ENCODE results near the gene RBM17.

Gene RBM17

DNA sequence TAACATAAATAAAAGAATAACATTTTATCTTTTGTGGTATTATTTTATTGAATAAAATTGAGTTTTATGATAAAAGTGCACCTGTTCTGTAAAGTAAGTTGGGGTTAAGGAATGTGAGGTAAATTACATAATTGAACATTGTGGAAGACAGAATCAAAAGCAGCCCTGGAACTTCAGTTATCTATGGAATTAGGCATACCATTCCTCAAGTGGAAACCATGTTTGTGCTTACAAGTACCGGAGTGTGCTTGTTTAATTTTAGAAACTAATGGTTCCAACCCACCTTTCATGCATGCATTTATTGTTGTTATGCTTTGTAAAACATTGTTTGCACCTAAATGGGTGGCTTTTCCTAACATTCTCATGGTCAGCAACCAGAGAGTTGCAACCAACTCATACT is 28.0 kb downstream of the RBM17 start:
- no peak overlapping the region for H3K4me3 ChIP-seq (ENCODE audit: low read depth, low read length)
- in situ Hi-C loops (cut with HindIII; ENCODE audit: low sequenced_read_pairs): no loop called here
- no peak for DNase-seq (ENCODE audit: low read depth, low spot score)
- TF ChIP-seq, protein P1, sequence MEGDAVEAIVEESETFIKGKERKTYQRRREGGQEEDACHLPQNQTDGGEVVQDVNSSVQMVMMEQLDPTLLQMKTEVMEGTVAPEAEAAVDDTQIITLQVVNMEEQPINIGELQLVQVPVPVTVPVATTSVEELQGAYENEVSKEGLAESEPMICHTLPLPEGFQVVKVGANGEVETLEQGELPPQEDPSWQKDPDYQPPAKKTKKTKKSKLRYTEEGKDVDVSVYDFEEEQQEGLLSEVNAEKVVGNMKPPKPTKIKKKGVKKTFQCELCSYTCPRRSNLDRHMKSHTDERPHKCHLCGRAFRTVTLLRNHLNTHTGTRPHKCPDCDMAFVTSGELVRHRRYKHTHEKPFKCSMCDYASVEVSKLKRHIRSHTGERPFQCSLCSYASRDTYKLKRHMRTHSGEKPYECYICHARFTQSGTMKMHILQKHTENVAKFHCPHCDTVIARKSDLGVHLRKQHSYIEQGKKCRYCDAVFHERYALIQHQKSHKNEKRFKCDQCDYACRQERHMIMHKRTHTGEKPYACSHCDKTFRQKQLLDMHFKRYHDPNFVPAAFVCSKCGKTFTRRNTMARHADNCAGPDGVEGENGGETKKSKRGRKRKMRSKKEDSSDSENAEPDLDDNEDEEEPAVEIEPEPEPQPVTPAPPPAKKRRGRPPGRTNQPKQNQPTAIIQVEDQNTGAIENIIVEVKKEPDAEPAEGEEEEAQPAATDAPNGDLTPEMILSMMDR (IDR thresholded peaks at IDR 0.05; ENCODE audit: low read depth, low read length): no peak

DNA sequence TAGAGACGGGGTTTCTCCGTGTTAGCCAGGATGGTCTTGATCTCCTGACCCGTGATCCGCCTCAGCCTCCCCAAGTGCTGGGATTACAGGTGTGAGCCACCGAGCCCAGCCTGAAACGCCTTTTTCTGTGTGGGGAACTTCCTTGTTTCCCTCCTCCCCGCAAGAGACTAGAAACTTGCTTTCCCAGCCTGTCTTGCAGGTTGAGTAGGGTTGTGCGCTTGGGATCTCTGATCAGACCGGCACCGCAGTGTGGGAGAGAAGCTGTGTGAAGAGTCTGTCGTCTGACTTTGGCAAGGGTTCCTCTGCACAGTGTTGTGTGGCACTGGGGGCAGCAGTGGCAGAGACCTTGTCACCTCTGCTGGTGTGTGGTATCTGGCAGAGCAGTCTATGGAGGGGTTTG is 28.9 kb downstream of the RBM17 start:
- TF ChIP-seq, protein P1 (IDR thresholded peaks at IDR 0.05; ENCODE audit: low read depth, low read length): no peak
- in situ Hi-C loops (cut with HindIII; ENCODE audit: low sequenced_read_pairs): no loop called here

DNA sequence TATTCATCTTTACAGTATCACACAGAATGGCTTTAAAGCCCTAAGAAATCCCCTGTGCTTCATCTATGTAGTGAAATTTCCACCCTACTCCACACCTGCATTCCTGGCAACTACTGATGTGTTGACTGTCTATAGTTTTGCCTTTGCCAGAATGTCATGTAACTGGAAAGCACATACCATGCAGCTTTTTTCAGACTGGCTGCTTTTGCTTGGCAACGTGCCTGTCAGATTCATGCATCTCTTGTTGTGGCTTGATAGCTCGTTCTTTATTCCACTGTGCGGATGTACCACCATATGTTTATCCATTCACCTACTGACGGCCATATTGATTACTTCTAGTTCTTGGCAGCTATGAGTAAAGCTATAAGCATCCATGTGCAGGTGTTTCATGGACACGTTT is 30.6 kb downstream of the RBM17 start:
- TF ChIP-seq, protein P1 (IDR thresholded peaks at IDR 0.05; ENCODE audit: low read depth, low read length): no peak
- in situ Hi-C loops (cut with HindIII; ENCODE audit: low sequenced_read_pairs): no loop called here
- H3K4me3 ChIP-seq (ENCODE audit: low read depth, low read length): no peak overlapping the region
- DNase-seq (ENCODE audit: low read depth, low spot score): no peak

More for the DNA sequence above, 28.9 kb downstream of the RBM17 start:
- DNase-seq (ENCODE audit: low read depth, low spot score): no peak
- H3K4me3 ChIP-seq (ENCODE audit: low read depth, low read length): no peak overlapping the region

DNA sequence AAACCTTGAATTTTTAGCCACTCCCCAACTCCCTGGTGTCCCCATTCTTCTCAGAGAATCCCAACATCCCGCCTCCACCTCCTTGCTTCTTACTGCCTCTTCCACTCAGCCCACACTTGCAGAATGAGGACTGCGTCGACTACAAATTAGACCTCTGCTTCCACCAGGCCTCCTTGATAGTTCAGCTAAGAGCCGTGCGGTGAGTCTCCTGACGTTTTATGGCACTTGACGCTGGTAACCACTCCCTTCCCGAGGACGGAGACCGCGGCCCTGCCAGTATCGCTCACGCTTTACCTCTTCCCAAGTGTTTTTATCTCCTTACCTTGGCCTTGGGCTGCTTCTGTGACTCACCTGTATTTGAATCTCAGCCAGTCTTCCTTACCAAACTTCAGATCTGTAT is 31.1 kb downstream of the RBM17 start:
- no peak for DNase-seq (ENCODE audit: low read depth, low spot score)
- TF ChIP-seq, protein P1 (IDR thresholded peaks at IDR 0.05; ENCODE audit: low read depth, low read length): no peak
- in situ Hi-C loops (cut with HindIII; ENCODE audit: low sequenced_read_pairs): no loop called here
- H3K4me3 ChIP-seq (ENCODE audit: low read depth, low read length): no peak overlapping the region

DNA sequence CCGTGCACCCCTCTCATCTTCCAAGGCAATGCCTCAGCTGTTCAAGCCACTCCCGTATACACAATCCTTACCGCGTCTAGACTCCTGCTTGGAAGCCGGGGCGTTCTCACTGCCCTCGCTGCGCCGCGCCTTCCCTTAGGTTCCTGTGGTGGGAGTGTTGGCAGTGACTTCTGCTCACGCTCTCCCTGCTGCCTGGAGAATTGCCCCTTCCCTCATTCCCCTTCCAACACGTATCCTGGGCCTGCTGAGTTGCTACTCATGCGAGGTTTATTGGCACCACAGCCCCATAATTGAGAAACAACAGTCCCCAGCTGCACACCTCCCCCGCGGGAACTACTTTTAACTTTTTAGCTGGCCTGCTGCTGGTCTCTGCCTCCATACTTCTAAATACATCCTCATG is 31.9 kb downstream of the RBM17 start:
- no peak for DNase-seq (ENCODE audit: low read depth, low spot score)
- in situ Hi-C loops (cut with HindIII; ENCODE audit: low sequenced_read_pairs): no loop called here
- no peak overlapping the region for H3K4me3 ChIP-seq (ENCODE audit: low read depth, low read length)
- TF ChIP-seq, protein P1 (IDR thresholded peaks at IDR 0.05; ENCODE audit: low read depth, low read length): no peak

DNA sequence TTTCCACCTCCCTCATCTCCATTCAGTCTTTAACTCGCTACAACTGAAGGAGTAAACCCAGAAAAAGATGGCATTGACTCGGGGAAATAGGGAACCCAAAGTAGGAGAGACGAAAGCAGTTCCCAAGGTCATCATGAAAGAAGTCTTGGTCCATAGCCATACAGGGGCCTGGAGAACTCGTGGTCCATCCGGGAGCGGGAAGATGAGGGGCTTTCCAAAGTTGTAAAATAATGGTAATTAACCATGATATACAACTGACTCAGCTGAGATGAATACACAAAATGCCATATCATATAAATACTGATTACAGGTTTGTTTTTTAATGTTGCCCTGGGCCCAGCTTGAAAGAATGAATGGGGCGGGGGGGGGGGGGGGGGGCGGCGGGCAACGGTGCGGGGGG is 32.3 kb downstream of the RBM17 start:
- DNase-seq (ENCODE audit: low read depth, low spot score): no peak
- TF ChIP-seq, protein P1 (IDR thresholded peaks at IDR 0.05; ENCODE audit: low read depth, low read length): no peak
- in situ Hi-C loops (cut with HindIII; ENCODE audit: low sequenced_read_pairs): no loop called here

DNA sequence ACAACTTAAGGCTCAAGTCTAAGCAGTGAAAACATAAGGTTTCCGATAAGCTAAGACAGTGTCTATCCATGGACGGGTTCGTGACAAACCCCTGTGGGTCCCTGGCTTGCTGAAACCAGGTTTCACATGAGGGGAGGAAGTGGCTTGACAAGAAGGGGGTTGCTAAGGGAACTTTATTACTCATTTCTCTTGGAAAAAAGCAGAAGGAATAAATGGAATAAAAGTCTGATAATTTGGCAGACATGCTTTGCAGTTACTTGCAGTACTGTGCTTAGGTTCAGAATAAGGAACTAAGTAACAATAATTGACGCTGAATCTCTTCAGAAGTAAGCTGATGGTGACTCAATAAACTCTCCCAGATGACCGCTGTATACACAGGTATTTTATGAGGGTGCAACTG is 34.7 kb downstream of the RBM17 start:
- TF ChIP-seq, protein P1 (IDR thresholded peaks at IDR 0.05; ENCODE audit: low read depth, low read length): no peak
- no peak for DNase-seq (ENCODE audit: low read depth, low spot score)
- H3K4me3 ChIP-seq (ENCODE audit: low read depth, low read length): no peak overlapping the region
- in situ Hi-C loops (cut with HindIII; ENCODE audit: low sequenced_read_pairs): no loop called here

More for the DNA sequence above, 32.3 kb downstream of the RBM17 start:
- no peak overlapping the region for H3K4me3 ChIP-seq (ENCODE audit: low read depth, low read length)
